ENCODE data around the gene BAG5.

The BAG5 gene

GRCh38 chr14:103508521-103509329 lies 53.7 kb downstream of the BAG5 start:
- H3K27ac ChIP-seq: no peak overlapping the region
- TF ChIP-seq ZFX (IDR thresholded peaks at IDR 0.05; ENCODE audit: borderline replicate concordance) (no peak), CTCF (IDR thresholded peaks at IDR 0.05) (no peak)

GRCh38 chr14:103507751-103508150 lies 54.7 kb downstream of the BAG5 start:
- no peak overlapping the region for H3K27ac ChIP-seq
- TF ChIP-seq ZFX (IDR thresholded peaks at IDR 0.05; ENCODE audit: borderline replicate concordance) (no peak), CTCF (IDR thresholded peaks at IDR 0.05) (no peak)
